ENCODE measurements around the gene SOX15. TPM values are rescaled to one million over a fixed set of nuclear protein-coding genes. Genes with fewer than 3 reads are reported as not detected.

Gene SOX15
- total RNA-seq, 2 donors from 2014 or later = not detected

DNA sequence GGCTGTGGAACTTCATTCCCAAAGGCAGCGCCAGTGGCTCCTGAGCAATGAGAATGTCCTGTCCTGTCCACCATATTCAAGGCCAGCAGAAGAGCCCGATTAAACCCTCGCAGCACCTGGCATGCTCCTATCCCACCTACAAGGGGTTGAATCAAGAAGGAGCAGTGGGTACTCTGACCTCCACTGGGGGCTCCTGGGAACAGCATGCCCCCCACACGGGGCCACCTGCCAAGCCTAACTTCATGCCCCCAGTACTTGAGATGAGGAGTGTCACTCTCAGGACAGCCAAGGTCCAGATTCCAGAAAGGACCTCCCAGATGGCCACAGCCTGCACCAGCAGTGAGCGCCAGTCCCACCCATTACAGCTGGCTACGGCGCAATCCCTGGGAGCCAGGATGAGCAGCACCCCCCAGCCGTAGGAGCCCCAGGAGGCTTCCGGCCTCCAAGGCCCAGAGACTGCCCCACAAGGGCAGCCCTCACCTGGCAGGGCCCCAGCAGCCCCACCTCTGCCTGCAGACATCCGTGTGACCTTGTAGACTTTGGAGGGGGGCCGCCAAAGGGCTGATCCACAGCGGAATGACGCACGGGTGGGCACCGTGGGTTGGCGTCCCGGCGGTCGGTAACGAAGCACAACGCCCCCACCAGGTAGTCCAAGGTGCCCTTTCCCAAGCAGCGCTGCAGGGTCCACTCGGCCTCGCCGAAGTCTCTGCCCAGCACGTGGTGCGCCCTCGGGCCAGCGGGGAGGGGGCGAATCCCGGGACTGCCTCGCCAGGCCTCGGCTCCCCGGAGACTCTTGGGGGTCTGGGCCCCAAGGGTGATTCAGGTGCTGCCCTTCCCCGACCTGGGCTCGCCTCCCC, 7.3 kb downstream of the SOX15 start:
- Histone ChIP-seq H3K9me3 (no peaks in the 10 kb centered on the region), H3K27ac (peak overlapping the region; percentile 84 to 96 (median 94)), H3K4me3 (no peak overlapping the region), H3K4me1 (peaks cover 49% of the 10 kb centered on the region), H3K27me3 (no peaks in the 10 kb centered on the region), H3K36me3 (replicated peaks in 1 of 2; ENCODE audit: insufficient read depth in 1 of 2, low read depth in 2 of 2) (peaks cover 7 to 9% of the 10 kb centered on the region in 2 donors)
- ATAC-seq (no peak), DNase-seq (peak in 2 of 4 donors; percentile 15 to 36)
- TF ChIP-seq POLR2A (IDR thresholded peaks at IDR 0.05) = no peak
- TF ChIP-seq, protein P1, sequence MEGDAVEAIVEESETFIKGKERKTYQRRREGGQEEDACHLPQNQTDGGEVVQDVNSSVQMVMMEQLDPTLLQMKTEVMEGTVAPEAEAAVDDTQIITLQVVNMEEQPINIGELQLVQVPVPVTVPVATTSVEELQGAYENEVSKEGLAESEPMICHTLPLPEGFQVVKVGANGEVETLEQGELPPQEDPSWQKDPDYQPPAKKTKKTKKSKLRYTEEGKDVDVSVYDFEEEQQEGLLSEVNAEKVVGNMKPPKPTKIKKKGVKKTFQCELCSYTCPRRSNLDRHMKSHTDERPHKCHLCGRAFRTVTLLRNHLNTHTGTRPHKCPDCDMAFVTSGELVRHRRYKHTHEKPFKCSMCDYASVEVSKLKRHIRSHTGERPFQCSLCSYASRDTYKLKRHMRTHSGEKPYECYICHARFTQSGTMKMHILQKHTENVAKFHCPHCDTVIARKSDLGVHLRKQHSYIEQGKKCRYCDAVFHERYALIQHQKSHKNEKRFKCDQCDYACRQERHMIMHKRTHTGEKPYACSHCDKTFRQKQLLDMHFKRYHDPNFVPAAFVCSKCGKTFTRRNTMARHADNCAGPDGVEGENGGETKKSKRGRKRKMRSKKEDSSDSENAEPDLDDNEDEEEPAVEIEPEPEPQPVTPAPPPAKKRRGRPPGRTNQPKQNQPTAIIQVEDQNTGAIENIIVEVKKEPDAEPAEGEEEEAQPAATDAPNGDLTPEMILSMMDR (IDR thresholded peaks at IDR 0.05) = no peak
- WGBS, 2 donors = 45 to 79% methylated on average over 4 to 33 of the region's 36 CpGs
- intact Hi-C loops (cut with DNase I) = no loop called here

DNA sequence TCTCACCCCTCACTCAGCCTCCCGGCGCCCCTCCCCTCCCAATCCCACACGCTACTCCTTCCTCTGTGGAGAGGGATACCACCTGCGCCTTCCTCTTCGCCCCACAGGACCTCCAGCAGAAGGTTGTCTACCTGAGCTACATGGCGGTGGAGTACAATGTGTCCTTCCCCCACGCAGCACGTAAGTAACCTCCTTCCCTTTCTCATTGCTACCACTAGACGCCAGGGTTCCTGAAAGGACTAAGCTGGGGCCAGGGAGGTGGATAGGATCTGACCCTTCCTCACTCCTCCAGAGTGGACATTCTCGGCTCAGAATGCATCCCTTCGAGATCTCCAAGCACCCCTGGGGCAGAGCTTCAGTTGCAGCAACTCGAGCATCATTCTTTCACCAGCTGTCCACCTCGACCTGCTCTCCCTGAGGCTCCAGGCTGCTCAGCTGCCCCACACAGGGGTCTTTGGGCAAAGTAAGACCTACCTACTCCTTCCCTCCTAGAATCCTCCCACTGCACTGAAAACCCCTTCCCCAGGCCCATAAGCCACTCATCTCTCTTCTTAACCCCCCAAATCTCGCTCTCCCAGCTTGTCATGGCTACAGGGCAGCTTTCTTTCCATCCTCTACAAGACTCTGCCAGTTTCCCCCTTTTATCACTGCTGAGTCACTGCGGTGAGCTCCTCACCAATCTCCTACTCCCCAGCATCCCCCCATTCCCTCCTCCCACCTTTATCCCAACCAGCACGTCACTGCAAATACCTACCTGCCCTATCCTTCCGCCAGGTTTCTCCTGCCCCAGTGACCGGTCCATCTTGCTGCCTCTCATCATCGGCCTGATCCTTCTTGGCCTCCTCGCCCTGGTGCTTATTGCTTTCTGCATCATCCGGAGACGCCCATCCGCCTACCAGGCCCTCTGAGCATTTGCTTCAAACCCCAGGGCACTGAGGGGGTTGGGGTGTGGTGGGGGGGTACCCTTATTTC, 9.0 kb downstream of the SOX15 start:
- Histone ChIP-seq H3K36me3 (replicated peaks in 1 of 2; ENCODE audit: insufficient read depth in 1 of 2, low read depth in 2 of 2) (peaks cover 22 to 23% of the 10 kb centered on the region in 2 donors), H3K4me3 (no peak overlapping the region), H3K9me3 (no peaks in the 10 kb centered on the region), H3K27me3 (no peaks in the 10 kb centered on the region), H3K27ac (peak overlapping the region in 3 of 4 donors; percentile 64 to 84 (median 79)), H3K4me1 (peaks cover 52% of the 10 kb centered on the region)
- ATAC-seq = no peak
- 73 to 84% methylated on average over 23 of the region's 23 CpGs for WGBS, 2 donors
- DNase-seq = no peak
- intact Hi-C loops (cut with DNase I) = no loop called here
- TF ChIP-seq, protein P1 (IDR thresholded peaks at IDR 0.05) = no peak
- no peak for TF ChIP-seq POLR2A (IDR thresholded peaks at IDR 0.05)

DNA sequence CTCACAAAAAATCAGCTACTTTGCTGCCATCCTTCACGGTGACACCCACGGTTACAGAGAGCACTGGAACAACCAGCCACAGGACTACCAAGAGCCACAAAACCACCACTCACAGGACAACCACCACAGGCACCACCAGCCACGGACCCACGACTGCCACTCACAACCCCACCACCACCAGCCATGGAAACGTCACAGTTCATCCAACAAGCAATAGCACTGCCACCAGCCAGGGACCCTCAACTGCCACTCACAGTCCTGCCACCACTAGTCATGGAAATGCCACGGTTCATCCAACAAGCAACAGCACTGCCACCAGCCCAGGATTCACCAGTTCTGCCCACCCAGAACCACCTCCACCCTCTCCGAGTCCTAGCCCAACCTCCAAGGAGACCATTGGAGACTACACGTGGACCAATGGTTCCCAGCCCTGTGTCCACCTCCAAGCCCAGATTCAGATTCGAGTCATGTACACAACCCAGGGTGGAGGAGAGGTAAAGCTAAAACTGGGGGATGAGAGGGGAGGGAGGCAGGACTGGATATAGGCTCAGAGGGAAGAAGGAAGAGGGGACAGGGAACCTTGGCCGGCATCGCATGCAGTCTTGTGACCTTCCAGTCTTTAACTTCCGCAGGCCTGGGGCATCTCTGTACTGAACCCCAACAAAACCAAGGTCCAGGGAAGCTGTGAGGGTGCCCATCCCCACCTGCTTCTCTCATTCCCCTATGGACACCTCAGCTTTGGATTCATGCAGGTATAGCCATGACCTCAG, 9.9 kb downstream of the SOX15 start:
- Histone ChIP-seq H3K27ac (peak overlapping the region; percentile 55 to 84 (median 72)), H3K9me3 (no peaks in the 10 kb centered on the region), H3K36me3 (replicated peaks in 1 of 2; ENCODE audit: insufficient read depth in 1 of 2, low read depth in 2 of 2) (peaks cover 28 to 31% of the 10 kb centered on the region in 2 donors), H3K4me3 (no peak overlapping the region), H3K27me3 (no peaks in the 10 kb centered on the region), H3K4me1 (peaks cover 55% of the 10 kb centered on the region)
- TF ChIP-seq POLR2A (IDR thresholded peaks at IDR 0.05) = no peak
- TF ChIP-seq, protein P1 (IDR thresholded peaks at IDR 0.05) = no peak
- WGBS, 2 donors = 50 to 61% methylated on average over 7 to 12 of the region's 12 CpGs
- intact Hi-C loops (cut with DNase I) = no loop called here
- ATAC-seq = no peak
- DNase-seq = peak in 1 of 4 donors; percentile 31

DNA sequence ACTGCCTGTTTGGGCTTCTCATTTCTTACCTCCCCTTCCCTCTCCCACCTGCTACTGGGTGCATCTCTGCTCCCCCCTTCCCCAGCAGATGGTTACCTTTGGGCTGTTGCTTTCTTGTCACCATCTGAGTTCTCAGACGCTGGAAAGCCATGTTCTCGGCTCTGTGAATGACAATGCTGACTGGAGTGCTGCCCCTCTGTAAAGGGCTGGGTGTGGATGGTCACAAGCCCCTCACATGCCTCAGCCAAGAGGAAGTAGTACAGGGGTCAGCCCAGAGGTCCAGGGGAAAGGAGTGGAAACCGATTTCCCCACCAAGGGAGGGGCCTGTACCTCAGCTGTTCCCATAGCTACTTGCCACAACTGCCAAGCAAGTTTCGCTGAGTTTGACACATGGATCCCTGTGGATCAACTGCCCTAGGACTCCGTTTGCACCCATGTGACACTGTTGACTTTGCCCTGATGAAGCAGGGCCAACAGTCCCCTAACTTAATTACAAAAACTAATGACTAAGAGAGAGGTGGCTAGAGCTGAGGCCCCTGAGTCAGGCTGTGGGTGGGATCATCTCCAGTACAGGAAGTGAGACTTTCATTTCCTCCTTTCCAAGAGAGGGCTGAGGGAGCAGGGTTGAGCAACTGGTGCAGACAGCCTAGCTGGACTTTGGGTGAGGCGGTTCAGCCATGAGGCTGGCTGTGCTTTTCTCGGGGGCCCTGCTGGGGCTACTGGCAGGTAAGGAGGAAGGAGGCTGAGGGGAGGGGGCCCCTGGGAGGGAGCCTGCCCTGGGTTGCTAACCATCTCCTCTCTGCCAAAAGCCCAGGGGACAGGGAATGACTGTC, 10.7 kb downstream of the SOX15 start, which contains the start of gene CD68:
Gene CD68, plus strand, starts transcription at position 638 of the 833 bp plus-strand sequence. Its CDS starts 40 bp downstream, at position 678.
- intact Hi-C loops (cut with DNase I) = no loop called here
- ATAC-seq (peak; percentile 41), DNase-seq (peak; percentile 53 to 85 (median 66))
- Histone ChIP-seq H3K4me1 (peaks cover 55% of the 10 kb centered on the region), H3K4me3 (no peak within 1 kb of the TSS), H3K36me3 (replicated peaks in 1 of 2; ENCODE audit: insufficient read depth in 1 of 2, low read depth in 2 of 2) (peaks cover 36% of the 10 kb centered on the region in 2 donors), H3K9me3 (no peaks in the 10 kb centered on the region), H3K27me3 (no peaks in the 10 kb centered on the region), H3K27ac (peak within 1 kb of the TSS; percentile 55 to 84 (median 72))
- TF ChIP-seq, protein P1 (IDR thresholded peaks at IDR 0.05) = no peak
- TF ChIP-seq POLR2A (IDR thresholded peaks at IDR 0.05) = peak in 2 of 3 donors; percentile 67 to 76
- 14 to 15% methylated on average over 5 to 7 of the region's 7 CpGs for WGBS, 2 donors

Measured in body of pancreas (tissue), 4 donors.